Left ventricle myocardium inferior (tissue), 1 donor: ENCODE results near the gene COG3. TPM values are rescaled to one million over a fixed set of nuclear protein-coding genes. Genes with fewer than 3 reads are reported as not detected.
"Not testable (repeated sequence)": the region's sequence is repeated elsewhere in the genome, so short reads cannot be mapped to it uniquely, and the experiment has no call there.

Source experiments
- DNase-seq: peaks from one replicate; pipeline ENCODE4 v3.0.0-alpha.2; 2020
- H3K27ac ChIP-seq: fragments of 200-600 bp; replicated peaks from 2 replicates; pipeline ENCODE4 v1.8.0; 2021
- H3K27me3 ChIP-seq: fragments of 200-600 bp; 2 replicates; pipeline ENCODE4 v1.8.0; 2021; ENCODE audit warnings: low read depth
- H3K36me3 ChIP-seq: fragments of 200-600 bp; 2 replicates; pipeline ENCODE4 v1.8.0; 2021
- H3K4me1 ChIP-seq: fragments of 200-600 bp; 2 replicates; pipeline ENCODE4 v1.8.0; 2021
- H3K4me3 ChIP-seq: fragments of 200-600 bp; 2 replicates; pipeline ENCODE4 v1.8.0; 2021; ENCODE audit warnings: mild to moderate bottlenecking, moderate library complexity
- H3K9me3 ChIP-seq: fragments of 200-600 bp; replicated peaks from 2 replicates; pipeline ENCODE4 v1.8.0; 2021
- CTCF ChIP-seq: fragments of 200-600 bp; IDR thresholded peaks from 2 replicates; pipeline ENCODE4 v1.8.0; 2021; ENCODE audit warnings: antibody characterized with exemption, mild to moderate bottlenecking, borderline replicate concordance
- intact Hi-C: fragments of 100-400 bp; cut with micrococcal nuclease; formaldehyde crosslinking; loops from one replicate; pipeline ENCODE4 v1.11.0; 2022
- long read RNA-seq: library from polyadenylated mRNA; unstranded; transcript quantifications from one replicate; pipeline ENCODE4 v2.0.0, GENCODE V29; 2021
- total RNA-seq: library from RNA; stranded (reverse); fragmentation: NEBNext Ultra II Directional; extraction: Animal tissue kit (Norgen Biotek cat#: 25700); gene quantifications from one replicate; pipeline ENCODE4 v1.2.1, GENCODE V29; 2021
- donor health status: DM: no; HTN: yes; CAD: no; lungs with severe emphysema.

The COG3 gene, protein sequence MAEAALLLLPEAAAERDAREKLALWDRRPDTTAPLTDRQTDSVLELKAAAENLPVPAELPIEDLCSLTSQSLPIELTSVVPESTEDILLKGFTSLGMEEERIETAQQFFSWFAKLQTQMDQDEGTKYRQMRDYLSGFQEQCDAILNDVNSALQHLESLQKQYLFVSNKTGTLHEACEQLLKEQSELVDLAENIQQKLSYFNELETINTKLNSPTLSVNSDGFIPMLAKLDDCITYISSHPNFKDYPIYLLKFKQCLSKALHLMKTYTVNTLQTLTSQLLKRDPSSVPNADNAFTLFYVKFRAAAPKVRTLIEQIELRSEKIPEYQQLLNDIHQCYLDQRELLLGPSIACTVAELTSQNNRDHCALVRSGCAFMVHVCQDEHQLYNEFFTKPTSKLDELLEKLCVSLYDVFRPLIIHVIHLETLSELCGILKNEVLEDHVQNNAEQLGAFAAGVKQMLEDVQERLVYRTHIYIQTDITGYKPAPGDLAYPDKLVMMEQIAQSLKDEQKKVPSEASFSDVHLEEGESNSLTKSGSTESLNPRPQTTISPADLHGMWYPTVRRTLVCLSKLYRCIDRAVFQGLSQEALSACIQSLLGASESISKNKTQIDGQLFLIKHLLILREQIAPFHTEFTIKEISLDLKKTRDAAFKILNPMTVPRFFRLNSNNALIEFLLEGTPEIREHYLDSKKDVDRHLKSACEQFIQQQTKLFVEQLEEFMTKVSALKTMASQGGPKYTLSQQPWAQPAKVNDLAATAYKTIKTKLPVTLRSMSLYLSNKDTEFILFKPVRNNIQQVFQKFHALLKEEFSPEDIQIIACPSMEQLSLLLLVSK
- total RNA-seq: 15.7 TPM
- long read RNA-seq, full-length matches to known transcripts: 16 of 29 reads
- long read RNA-seq, partial matches to known transcripts: 10 of 29 reads
- long read RNA-seq, other reads (novel, unspliced or antisense): 3 of 29 reads

- no peaks in the 10 kb centered on the region for H3K27me3 ChIP-seq
- peak; percentile 94 for DNase-seq
These were observed at the start of gene COG3 for GRCh38 chr13:45464687-45465453. Gene COG3 (plus strand): TSS chr13:45464939. CDS start chr13:45465037, 98 bp downstream.

DNA sequence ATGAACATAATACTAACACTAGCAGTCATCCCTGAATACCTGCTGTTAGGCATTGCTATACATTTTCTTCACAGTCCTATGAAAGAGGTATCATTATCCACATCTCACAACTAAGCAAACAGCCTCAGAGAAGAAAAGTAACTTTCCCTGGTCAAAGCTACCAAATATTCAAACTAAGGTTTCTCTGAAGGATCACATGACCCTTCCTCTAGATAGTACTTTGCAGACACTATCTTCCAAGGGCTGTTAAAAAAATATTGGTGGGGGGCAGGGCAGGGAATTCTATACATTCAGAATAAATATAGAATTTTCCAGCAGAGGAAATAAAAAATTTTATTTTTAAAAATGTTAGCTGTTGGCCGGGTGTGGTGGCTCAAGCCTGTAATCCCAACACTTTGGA, 49.6 kb upstream of the COG3 start:
- no peaks in the 10 kb centered on the region for H3K27me3 ChIP-seq
- intact Hi-C loops: no loop called here
- peaks cover 75% of the 10 kb centered on the region for H3K4me1 ChIP-seq
- TF ChIP-seq CTCF: no peak
- DNase-seq: no peak
- no peaks in the 10 kb centered on the region for H3K9me3 ChIP-seq
- H3K4me3 ChIP-seq: peak overlapping the region; percentile 89
- peak overlapping the region; percentile 81 for H3K27ac ChIP-seq
- peaks cover 16% of the 10 kb centered on the region for H3K36me3 ChIP-seq

More at GRCh38 chr13:45464687-45465453, at the start of gene COG3:
- no peaks in the 10 kb centered on the region for H3K9me3 ChIP-seq
- H3K36me3 ChIP-seq: peaks cover 6% of the 10 kb centered on the region
- H3K27ac ChIP-seq: peak within 1 kb of the TSS; percentile 97
- TF ChIP-seq CTCF: no peak
- intact Hi-C loops: no loop called here
- H3K4me1 ChIP-seq: peaks cover 58% of the 10 kb centered on the region
- H3K4me3 ChIP-seq: peak within 1 kb of the TSS; percentile 98

- intact Hi-C loops: no loop called here
- no peaks in the 10 kb centered on the region for H3K27me3 ChIP-seq
- no peak for TF ChIP-seq CTCF
- no peaks in the 10 kb centered on the region for H3K9me3 ChIP-seq
- peaks cover under 1% of the 10 kb centered on the region for H3K36me3 ChIP-seq
- peak overlapping the region; percentile 89 for H3K4me3 ChIP-seq
- H3K4me1 ChIP-seq: peaks cover 67% of the 10 kb centered on the region
- DNase-seq: no peak
- H3K27ac ChIP-seq: peak overlapping the region; percentile 94
These were observed 48.1 kb upstream of the COG3 start for GRCh38 chr13:45416516-45417128.

DNA sequence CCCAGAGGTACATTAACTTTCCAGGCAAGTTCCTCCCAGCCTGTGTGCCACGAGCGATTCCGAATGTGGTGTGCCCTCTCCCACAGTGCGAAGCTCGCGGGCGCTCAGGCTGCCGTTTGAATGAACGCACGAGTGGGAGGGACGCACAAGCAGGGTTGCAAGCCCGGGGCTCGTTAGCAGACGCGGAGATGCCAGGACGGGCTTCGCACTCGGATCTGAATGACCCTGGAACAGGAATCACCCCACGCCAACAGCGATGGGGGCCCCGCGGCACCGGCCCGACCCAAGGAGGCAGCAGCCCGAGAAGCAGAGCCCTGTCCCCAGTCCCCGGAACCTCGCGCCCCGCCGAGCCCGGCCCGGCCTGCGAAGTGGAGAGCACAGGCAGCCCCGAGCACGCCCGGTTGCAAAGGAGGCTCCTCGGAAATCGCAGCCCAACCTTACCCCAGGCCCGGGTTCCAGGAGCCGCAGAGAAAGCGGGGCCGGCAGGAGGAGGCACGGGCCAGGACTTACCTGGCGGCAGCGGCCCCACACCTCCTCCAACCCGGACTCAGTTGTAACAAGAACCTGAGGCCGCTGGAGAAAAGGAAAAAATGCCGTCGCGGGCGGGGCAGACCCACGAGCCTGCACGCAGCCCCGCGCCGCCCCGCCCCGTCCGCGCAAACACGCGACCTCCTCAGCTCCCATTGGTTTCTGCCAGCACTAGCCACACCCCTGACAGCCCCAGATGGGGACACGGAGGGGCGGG, 46.8 kb upstream of the COG3 start, which contains the start of gene SLC25A30:
Gene SLC25A30, minus strand, starts transcription at position 584 of the 745 bp plus-strand sequence. CDS start 6,948 bp downstream, outside the sequence.
- peak; percentile 13 for TF ChIP-seq CTCF
- intact Hi-C loops: no loop called here
- peak; percentile 97 for DNase-seq

GRCh38 chr13:45419389-45419788, 45.4 kb upstream of the COG3 start:
- H3K36me3 ChIP-seq, H3K27me3 ChIP-seq, H3K4me3 ChIP-seq, DNase-seq, H3K27ac ChIP-seq, intact Hi-C loops, H3K9me3 ChIP-seq: not testable (repeated sequence)
- peaks cover 39% of the 10 kb centered on the region for H3K4me1 ChIP-seq

More for the DNA sequence above, 46.8 kb upstream of the COG3 start, which contains the start of gene SLC25A30:
- peak within 1 kb of the TSS; percentile 89 for H3K4me3 ChIP-seq
- H3K9me3 ChIP-seq: no peaks in the 10 kb centered on the region
- H3K27ac ChIP-seq: peak within 1 kb of the TSS; percentile 94
- H3K36me3 ChIP-seq: no peaks in the 10 kb centered on the region
- H3K27me3 ChIP-seq: no peaks in the 10 kb centered on the region
- peaks cover 53% of the 10 kb centered on the region for H3K4me1 ChIP-seq
